ENCODE measurements around the gene VLDLR.

GRCh38 chr9:2655411-2655901 is 33.9 kb downstream of the VLDLR start:
- TF ChIP-seq CTCF (conservative IDR thresholded peaks at IDR 0.05; ENCODE audit: low read depth, low read length) (no peak), EZH2 (IDR thresholded peaks at IDR 0.05; ENCODE audit: borderline replicate concordance, low read depth, low read length, poor library complexity, severe bottlenecking) (no peak)
